Astrocyte of the spinal cord (primary cell): ENCODE measurements around the gene PPP1R3E.
"Not testable (repeated sequence)": the region's sequence is repeated elsewhere in the genome, so short reads cannot be mapped to it uniquely, and the experiment has no call there.

ENCODE experiments used
- DNase-seq: peaks from one replicate; pipeline ENCODE4 v3.0.0; 2011; ENCODE audit warnings: low read depth, low spot score
- H3K4me3 ChIP-seq: 2 replicates; pipeline ENCODE4 v1.5.1; 2011; ENCODE audit warnings: low read depth, mild to moderate bottlenecking, low read length, moderate library complexity
- in situ Hi-C: cut with HindIII; loops from 2 replicates; pipeline ENCODE4 v1.10.0; 2017; ENCODE audit warnings: low sequenced_read_pairs
- TF ChIP-seq, protein P1 (sequence below): IDR thresholded peaks from 2 replicates; pipeline ENCODE4 v1.5.1; 2012; ENCODE audit warnings: low read depth, mild to moderate bottlenecking, low read length, inconsistent platforms

Gene PPP1R3E

DNA sequence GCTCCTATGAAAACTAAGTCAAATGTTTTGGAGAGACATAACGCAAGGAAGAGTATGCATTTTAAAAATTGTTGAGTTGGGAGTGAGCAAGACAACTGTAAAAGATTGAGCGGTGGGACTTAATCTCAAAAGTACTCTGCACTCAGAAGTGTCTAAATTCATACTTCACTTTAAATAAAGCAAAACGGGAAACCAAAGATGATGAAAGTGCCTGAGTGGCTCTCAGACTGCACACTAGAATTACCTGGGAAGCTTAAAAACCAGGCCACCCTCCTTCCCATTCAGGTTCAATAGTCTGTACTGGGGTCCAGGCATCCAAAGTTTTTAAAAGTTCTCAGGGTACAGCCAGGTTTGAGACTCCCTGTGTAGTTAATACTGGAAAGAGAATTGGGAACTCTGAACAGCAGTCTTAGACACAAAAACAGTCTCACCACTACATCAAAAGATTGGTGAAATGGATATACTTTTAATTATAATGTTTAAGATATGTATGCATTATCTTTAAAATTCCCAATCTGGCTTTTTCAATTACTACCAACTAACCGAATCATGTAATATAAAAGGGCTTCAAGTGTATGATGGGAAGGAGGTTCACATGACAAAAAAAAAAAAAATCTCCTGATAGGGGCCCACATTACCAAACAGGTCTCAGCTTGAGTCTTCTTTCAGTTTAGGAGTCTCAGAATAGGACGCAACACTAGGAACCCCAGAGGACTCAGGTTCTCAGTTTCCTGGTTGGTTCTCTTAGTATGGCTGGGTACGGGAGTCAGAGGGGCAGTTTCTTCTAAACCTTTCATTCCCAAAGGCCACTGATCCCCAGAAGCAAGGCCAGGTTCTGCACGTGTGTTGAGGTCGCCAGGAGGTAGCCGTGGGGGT, 17.8 kb downstream of the PPP1R3E start:
- H3K4me3 ChIP-seq = peak overlapping the region; percentile 95
- TF ChIP-seq, protein P1, sequence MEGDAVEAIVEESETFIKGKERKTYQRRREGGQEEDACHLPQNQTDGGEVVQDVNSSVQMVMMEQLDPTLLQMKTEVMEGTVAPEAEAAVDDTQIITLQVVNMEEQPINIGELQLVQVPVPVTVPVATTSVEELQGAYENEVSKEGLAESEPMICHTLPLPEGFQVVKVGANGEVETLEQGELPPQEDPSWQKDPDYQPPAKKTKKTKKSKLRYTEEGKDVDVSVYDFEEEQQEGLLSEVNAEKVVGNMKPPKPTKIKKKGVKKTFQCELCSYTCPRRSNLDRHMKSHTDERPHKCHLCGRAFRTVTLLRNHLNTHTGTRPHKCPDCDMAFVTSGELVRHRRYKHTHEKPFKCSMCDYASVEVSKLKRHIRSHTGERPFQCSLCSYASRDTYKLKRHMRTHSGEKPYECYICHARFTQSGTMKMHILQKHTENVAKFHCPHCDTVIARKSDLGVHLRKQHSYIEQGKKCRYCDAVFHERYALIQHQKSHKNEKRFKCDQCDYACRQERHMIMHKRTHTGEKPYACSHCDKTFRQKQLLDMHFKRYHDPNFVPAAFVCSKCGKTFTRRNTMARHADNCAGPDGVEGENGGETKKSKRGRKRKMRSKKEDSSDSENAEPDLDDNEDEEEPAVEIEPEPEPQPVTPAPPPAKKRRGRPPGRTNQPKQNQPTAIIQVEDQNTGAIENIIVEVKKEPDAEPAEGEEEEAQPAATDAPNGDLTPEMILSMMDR = no peak
- in situ Hi-C loops = no loop called here
- no peak for DNase-seq

DNA sequence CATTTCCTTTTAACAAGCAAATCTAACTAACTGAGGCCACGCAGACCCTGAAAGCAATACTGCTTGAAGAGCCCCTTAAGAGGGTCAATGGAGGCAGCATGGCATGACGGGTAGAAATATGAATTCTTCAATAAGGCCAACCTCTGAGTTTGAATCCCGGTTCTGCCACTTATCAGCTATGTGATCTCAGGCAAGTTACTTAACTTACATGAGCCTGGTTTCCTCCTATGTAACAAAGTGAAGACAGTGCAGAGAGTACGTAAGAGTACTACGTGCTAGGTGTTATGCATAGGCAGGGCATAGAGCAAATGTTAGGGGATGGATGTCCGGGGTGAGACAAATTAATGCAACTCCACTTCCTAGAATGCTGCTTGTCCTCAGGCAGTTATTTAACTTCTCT, 21.4 kb downstream of the PPP1R3E start:
- TF ChIP-seq, protein P1 = no peak
- H3K4me3 ChIP-seq = no peak overlapping the region
- in situ Hi-C loops = no loop called here
- no peak for DNase-seq

DNA sequence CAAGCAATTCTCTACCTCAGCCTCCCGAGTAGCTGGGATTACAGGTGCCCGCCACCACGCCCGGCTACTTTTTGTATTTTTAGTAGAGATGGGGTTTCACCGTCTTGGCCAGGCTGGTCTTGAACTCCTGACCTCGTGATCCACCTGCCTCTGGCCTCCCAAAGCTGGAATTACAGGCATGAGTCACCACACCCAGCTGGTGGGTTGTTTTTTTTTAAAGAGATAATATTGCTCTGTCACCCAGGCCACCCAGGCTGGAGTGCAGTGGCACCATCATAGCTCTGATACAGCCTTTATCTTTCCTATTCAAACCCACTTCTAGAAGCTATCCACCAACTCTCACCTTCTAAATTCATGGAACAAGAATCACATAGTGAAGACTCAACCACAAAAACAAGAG, 24.7 kb downstream of the PPP1R3E start:
- DNase-seq, in situ Hi-C loops, H3K4me3 ChIP-seq: not testable (repeated sequence)

DNA sequence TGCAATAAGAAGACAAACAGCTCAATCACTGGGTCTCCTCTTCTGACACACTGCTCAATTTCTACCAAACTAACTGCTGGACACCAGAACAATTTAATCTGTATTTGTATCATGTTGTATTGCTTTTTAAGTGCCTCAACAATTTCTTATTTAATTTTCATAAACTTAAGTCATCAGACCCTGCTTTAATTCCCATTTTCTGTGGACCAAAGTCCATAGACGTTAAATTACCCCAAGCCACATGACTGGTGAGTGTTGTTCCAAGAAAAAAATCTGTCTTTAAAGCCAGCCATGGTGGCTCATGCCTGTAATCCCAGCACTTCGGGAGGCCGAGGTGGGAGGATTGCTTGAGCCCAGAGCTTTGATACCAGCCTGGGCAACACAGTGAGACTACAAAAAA, 25.5 kb downstream of the PPP1R3E start:
- DNase-seq = no peak
- TF ChIP-seq, protein P1 = no peak
- in situ Hi-C loops = no loop called here
- no peak overlapping the region for H3K4me3 ChIP-seq

DNA sequence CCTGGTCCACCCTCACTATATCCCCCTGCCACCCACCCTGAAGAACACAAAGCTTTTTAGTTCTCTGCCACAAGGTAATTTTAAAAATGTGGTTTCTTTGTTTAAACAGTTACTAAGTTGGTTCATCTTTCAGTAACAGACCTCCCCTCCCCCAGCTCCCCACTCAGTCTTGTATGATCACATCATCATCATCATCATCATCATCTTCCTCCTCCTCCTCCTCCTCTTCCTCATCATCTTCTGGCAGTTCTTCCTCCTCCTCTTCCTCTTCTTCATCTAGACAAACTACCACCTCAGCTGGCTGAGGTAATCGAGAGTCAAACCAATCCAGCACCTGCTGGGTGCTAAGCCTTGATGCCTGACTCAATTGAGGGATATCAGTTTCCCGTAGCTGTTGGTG, 27.2 kb downstream of the PPP1R3E start:
- TF ChIP-seq, protein P1 = no peak
- DNase-seq = no peak
- no peak overlapping the region for H3K4me3 ChIP-seq
- in situ Hi-C loops = no loop called here

DNA sequence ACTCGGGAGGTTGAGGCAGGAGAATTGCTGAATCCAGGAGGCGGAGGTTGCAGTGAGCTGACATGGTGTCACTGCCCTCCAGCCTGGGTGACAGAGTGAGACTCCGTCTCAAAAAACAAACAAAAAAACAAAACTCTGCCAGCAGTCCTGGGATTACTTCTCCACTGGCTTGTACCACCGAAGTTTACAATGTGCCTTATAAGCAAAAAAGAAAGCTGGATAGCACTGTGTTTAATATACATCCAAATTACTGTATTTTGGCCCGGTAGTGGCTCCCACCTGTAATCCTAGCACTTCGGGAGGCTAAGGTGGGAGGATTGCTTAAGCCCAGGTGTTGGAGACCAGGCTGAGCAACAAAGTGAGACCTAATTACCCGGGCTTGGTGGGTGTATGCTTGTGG, 33.5 kb downstream of the PPP1R3E start:
- no peak overlapping the region for H3K4me3 ChIP-seq
- DNase-seq = no peak
- TF ChIP-seq, protein P1 = no peak
- in situ Hi-C loops = no loop called here

DNA sequence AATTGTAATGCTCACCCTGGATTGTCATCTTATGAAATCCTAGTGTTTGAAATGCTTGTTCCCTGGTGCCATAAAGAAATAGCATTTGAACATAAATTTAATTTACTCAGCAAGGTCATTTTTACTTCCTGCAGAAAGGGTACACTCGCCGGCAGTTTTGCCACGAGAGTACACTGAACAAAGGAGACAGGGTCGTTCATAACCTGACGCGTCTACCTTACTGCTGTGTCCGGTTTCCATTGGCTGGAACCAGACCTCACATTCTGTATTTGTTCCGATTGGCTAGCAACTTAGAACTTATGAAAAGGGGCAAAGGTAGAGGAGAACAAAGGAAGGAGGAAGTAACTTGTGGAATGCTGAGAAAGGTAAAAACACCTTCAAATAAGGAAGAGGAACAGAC, 41.8 kb downstream of the PPP1R3E start:
- in situ Hi-C loops, H3K4me3 ChIP-seq, DNase-seq: not testable (repeated sequence)
